ENCODE measurements around the gene EIF5. TPM values are rescaled to one million over a fixed set of nuclear protein-coding genes. Genes with fewer than 3 reads are reported as not detected.

Gene EIF5
- total RNA-seq, 1 experiment from 2014 or later, result 238 TPM

DNA sequence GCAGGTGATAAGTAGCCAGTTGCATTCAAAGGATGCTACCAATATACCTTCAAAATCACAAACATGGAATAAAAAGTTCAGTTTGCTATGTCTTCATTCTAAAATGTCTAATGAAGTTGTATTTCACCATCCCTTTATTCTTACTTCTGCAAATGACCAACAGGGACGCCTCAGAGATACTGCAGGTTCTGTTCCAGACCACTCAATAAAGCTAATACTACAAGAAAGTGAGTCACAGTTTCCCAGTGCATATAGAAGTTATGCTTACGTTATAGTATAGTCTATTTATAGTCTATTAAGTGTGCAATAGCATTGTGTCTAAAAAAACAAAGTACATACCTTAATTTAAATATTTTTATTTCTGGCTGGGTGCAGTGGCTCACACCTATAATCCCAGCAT, 29.3 kb upstream of the EIF5 start:
- Histone ChIP-seq H3K9ac (ENCODE audit: low read length) (no peak overlapping the region), H3K79me2 (ENCODE audit: insufficient read depth, low read length) (no peaks in the 10 kb centered on the region), H2AFZ (ENCODE audit: low read depth, low read length, poor library complexity, severe bottlenecking) (no peak overlapping the region), H3K27ac (ENCODE audit: low read depth, low read length) (no peak overlapping the region), H3K4me1 (ENCODE audit: control insufficient read depth in 1 of 2, insufficient read depth in 2 of 2, low read length in 2 of 2) (peaks cover 2 to 15% of the 10 kb centered on the region in 2 experiments; a peak in 3 of 4 replicates), H4K20me1 (ENCODE audit: insufficient read depth) (no peaks in the 10 kb centered on the region), H3K4me2 (ENCODE audit: low read length) (no peak overlapping the region), H3K27me3 (ENCODE audit: insufficient read depth, low read length) (no peaks in the 10 kb centered on the region), H3K9me2 (ENCODE audit: insufficient read depth) (no peaks in the 10 kb centered on the region), H3K4me3 (replicated peaks in 1 of 2; ENCODE audit: low read depth in 1 of 2, low read length in 2 of 2) (no peak overlapping the region), H3K9me3 (ENCODE audit: control insufficient read depth in 1 of 2, insufficient read depth in 1 of 2, low read depth in 1 of 2, low read length in 2 of 2) (no peaks in the 10 kb centered on the region), H3K36me3 (ENCODE audit: control insufficient read depth in 1 of 2, insufficient read depth in 2 of 2, low read length in 2 of 2) (no peaks in the 10 kb centered on the region)
- TF ChIP-seq POLR2AphosphoS5 (IDR thresholded peaks at IDR 0.05; ENCODE audit: low read depth, low read length) (no peak), ZFX (IDR thresholded peaks at IDR 0.05) (no peak), CBX3 (IDR thresholded peaks at IDR 0.05; ENCODE audit: low read depth) (no peak), EZH2phosphoT487 (IDR thresholded peaks at IDR 0.05; ENCODE audit: borderline replicate concordance) (no peak), FOSL1 (IDR thresholded peaks at IDR 0.05; ENCODE audit: low read depth) (no peak), POLR2A (IDR thresholded peaks at IDR 0.05; ENCODE audit: borderline replicate concordance, extremely low read depth, insufficient read depth, insufficient read length) (no peak), RAD21 (IDR thresholded peaks at IDR 0.05; ENCODE audit: low read depth) (no peak), CEBPB (IDR thresholded peaks at IDR 0.05; ENCODE audit: low read depth) (no peak), EZH2 (IDR thresholded peaks at IDR 0.05) (no peak), SRF (IDR thresholded peaks at IDR 0.05; ENCODE audit: low read depth) (no peak), SIN3A (IDR thresholded peaks at IDR 0.05; ENCODE audit: low read depth) (no peak), ZNF274 (IDR thresholded peaks at IDR 0.05; ENCODE audit: low read depth, low read length) (no peak)
- TF ChIP-seq, protein P1, sequence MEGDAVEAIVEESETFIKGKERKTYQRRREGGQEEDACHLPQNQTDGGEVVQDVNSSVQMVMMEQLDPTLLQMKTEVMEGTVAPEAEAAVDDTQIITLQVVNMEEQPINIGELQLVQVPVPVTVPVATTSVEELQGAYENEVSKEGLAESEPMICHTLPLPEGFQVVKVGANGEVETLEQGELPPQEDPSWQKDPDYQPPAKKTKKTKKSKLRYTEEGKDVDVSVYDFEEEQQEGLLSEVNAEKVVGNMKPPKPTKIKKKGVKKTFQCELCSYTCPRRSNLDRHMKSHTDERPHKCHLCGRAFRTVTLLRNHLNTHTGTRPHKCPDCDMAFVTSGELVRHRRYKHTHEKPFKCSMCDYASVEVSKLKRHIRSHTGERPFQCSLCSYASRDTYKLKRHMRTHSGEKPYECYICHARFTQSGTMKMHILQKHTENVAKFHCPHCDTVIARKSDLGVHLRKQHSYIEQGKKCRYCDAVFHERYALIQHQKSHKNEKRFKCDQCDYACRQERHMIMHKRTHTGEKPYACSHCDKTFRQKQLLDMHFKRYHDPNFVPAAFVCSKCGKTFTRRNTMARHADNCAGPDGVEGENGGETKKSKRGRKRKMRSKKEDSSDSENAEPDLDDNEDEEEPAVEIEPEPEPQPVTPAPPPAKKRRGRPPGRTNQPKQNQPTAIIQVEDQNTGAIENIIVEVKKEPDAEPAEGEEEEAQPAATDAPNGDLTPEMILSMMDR (IDR thresholded peaks at IDR 0.05 in 2 of 3, conservative IDR thresholded peaks at IDR 0.05 in 1 of 3; ENCODE audit: borderline replicate concordance in 1 of 3, insufficient read depth in 1 of 3, low read depth in 2 of 3, low read length in 2 of 3), result no peak
- TF ChIP-seq, protein P2, sequence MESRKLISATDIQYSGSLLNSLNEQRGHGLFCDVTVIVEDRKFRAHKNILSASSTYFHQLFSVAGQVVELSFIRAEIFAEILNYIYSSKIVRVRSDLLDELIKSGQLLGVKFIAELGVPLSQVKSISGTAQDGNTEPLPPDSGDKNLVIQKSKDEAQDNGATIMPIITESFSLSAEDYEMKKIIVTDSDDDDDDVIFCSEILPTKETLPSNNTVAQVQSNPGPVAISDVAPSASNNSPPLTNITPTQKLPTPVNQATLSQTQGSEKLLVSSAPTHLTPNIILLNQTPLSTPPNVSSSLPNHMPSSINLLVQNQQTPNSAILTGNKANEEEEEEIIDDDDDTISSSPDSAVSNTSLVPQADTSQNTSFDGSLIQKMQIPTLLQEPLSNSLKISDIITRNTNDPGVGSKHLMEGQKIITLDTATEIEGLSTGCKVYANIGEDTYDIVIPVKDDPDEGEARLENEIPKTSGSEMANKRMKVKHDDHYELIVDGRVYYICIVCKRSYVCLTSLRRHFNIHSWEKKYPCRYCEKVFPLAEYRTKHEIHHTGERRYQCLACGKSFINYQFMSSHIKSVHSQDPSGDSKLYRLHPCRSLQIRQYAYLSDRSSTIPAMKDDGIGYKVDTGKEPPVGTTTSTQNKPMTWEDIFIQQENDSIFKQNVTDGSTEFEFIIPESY (IDR thresholded peaks at IDR 0.05; ENCODE audit: extremely low read depth, insufficient replicate concordance, low read length), result no peak
- TF ChIP-seq, protein P3, sequence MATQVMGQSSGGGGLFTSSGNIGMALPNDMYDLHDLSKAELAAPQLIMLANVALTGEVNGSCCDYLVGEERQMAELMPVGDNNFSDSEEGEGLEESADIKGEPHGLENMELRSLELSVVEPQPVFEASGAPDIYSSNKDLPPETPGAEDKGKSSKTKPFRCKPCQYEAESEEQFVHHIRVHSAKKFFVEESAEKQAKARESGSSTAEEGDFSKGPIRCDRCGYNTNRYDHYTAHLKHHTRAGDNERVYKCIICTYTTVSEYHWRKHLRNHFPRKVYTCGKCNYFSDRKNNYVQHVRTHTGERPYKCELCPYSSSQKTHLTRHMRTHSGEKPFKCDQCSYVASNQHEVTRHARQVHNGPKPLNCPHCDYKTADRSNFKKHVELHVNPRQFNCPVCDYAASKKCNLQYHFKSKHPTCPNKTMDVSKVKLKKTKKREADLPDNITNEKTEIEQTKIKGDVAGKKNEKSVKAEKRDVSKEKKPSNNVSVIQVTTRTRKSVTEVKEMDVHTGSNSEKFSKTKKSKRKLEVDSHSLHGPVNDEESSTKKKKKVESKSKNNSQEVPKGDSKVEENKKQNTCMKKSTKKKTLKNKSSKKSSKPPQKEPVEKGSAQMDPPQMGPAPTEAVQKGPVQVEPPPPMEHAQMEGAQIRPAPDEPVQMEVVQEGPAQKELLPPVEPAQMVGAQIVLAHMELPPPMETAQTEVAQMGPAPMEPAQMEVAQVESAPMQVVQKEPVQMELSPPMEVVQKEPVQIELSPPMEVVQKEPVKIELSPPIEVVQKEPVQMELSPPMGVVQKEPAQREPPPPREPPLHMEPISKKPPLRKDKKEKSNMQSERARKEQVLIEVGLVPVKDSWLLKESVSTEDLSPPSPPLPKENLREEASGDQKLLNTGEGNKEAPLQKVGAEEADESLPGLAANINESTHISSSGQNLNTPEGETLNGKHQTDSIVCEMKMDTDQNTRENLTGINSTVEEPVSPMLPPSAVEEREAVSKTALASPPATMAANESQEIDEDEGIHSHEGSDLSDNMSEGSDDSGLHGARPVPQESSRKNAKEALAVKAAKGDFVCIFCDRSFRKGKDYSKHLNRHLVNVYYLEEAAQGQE (IDR thresholded peaks at IDR 0.05; ENCODE audit: low read depth), result no peak
- TF ChIP-seq, protein P4, sequence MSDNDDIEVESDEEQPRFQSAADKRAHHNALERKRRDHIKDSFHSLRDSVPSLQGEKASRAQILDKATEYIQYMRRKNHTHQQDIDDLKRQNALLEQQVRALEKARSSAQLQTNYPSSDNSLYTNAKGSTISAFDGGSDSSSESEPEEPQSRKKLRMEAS (IDR thresholded peaks at IDR 0.05), result no peak
- TF ChIP-seq, protein P5, sequence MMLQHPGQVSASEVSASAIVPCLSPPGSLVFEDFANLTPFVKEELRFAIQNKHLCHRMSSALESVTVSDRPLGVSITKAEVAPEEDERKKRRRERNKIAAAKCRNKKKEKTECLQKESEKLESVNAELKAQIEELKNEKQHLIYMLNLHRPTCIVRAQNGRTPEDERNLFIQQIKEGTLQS (IDR thresholded peaks at IDR 0.05), result no peak
- POLR2A ChIA-PET, result no interaction called here
- DNase-seq (ENCODE audit: low read depth, low spot score) (no peak), ATAC-seq (no peak)
- CTCF ChIA-PET, result interaction anchor here (1.5 kb wide), 1 partner anchor 86 kb away, joined by 4 read pairs; no protein-coding TSS in a partner anchor
- RAD21 ChIA-PET (ENCODE audit: low non-redundant PET in 1 of 2, low total read pairs in 2 of 2, uncharacterized antibody in 2 of 2, unreplicated experiment in 2 of 2), result no interaction called here
- intact Hi-C loops (cut with micrococcal nuclease), result no loop called here
- no TSS peak for BruUV-seq (replicated peaks)

Measured in HCT116 (cell line).